Esophagus muscularis mucosa (tissue), 4 donors: ENCODE measurements around the gene TBCEL. TPM values are rescaled to one million over a fixed set of nuclear protein-coding genes. Genes with fewer than 3 reads are reported as not detected.

Experiments
- DNase-seq: peaks from one replicate; pipeline ENCODE4 v3.0.0-alpha.2; 2017; ENCODE audit errors: extremely low spot score
- H3K27ac ChIP-seq, 4 donors: fragments of 200-600 bp; sonication (generic); replicated peaks in 1 of 4; 1 replicate in 3 of 4; 2 replicates in 1 of 4; pipeline ENCODE4 v1.5.1; 2016 to 2019; ENCODE audit warnings: mild to moderate bottlenecking in 1 of 4
- H3K27me3 ChIP-seq, 4 donors: fragments of 200-600 bp; sonication (generic); one replicate each; pipeline versions ENCODE4 v1.5.1 to v1.6.0; 2016 to 2019
- H3K36me3 ChIP-seq, 4 donors: fragments of 200-600 bp; sonication (generic); one replicate each; pipeline ENCODE4 v1.5.1; 2016 to 2019
- H3K4me1 ChIP-seq, 4 donors: fragments of 200-600 bp; sonication (generic); one replicate each; pipeline ENCODE4 v1.5.1; 2016 to 2019
- H3K4me3 ChIP-seq, 4 donors: fragments of 200-600 bp; sonication (generic); 1 replicate in 2 of 4; 2 replicates in 2 of 4; pipeline ENCODE4 v1.5.1; 2016 to 2019; ENCODE audit warnings: mild to moderate bottlenecking in 4 of 4, moderate library complexity in 1 of 4
- H3K9me3 ChIP-seq, 4 donors: fragments of 200-600 bp; sonication (generic); 1 replicate in 3 of 4; 2 replicates in 1 of 4; pipeline ENCODE4 v1.5.1; 2016 to 2019
- EP300 ChIP-seq: sonication (generic); formaldehyde crosslinking; IDR thresholded peaks from one replicate; pipeline ENCODE4 v1.6.1; 2017; ENCODE audit warnings: antibody characterized with exemption
- POLR2A ChIP-seq: fragments of 450-650 bp; IDR thresholded peaks from one replicate; pipeline ENCODE4 v1.6.1; 2017; ENCODE audit warnings: antibody characterized with exemption, moderate library complexity, mild to moderate bottlenecking, low read depth
- POLR2AphosphoS5 ChIP-seq, 2 donors: sonication (generic); formaldehyde crosslinking; IDR thresholded peaks; one replicate each; pipeline ENCODE4 v1.6.1; 2017; ENCODE audit warnings: antibody characterized with exemption in 2 of 2
- WGBS: methylation state at CpG from one replicate; pipeline ENCODE4 v1.1.5; 2018; 5-methylcytosine and 5-hydroxymethylcytosine counted together
- intact Hi-C: fragments of 100-400 bp; cut with DNase I; formaldehyde crosslinking; loops from one replicate; pipeline ENCODE4 v1.15.1; 2023
- total RNA-seq, 4 donors: library from RNA; depleted of rRNA; stranded (reverse); fragments of >200 nt; gene quantifications; one replicate each; pipeline versions ENCODE4 v1.1.0 to v1.2.1, GENCODE V29; 2016
- TF ChIP-seq, protein P1 (sequence below), 3 experiments: fragments of 200-600 bp in 2 of 3; fragments of 450-650 bp in 1 of 3; sonication (generic) in 2 of 3; IDR thresholded peaks; one replicate each; pipeline ENCODE4 v1.5.1; 2017 to 2019; ENCODE audit warnings: antibody characterized with exemption in 3 of 3, mild to moderate bottlenecking in 2 of 3, moderate library complexity in 1 of 3

TBCEL gene, protein sequence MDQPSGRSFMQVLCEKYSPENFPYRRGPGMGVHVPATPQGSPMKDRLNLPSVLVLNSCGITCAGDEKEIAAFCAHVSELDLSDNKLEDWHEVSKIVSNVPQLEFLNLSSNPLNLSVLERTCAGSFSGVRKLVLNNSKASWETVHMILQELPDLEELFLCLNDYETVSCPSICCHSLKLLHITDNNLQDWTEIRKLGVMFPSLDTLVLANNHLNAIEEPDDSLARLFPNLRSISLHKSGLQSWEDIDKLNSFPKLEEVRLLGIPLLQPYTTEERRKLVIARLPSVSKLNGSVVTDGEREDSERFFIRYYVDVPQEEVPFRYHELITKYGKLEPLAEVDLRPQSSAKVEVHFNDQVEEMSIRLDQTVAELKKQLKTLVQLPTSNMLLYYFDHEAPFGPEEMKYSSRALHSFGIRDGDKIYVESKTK
- 10 to 100 TPM; 25.0 to 31.4 (median 27.9) TPM for total RNA-seq

GRCh38 chr11:121023848-121024751 is at the start of gene TBCEL:
Gene TBCEL, plus strand, starts transcription at chr11:121024102. Its CDS starts 21,589 bp downstream, at chr11:121045691.
- DNase-seq, result peak; percentile 94
- TF ChIP-seq EP300 (no peak), POLR2AphosphoS5 (IDR thresholded peaks at IDR 0.05) (peak; percentile 66 to 83), POLR2A (no peak)
- TF ChIP-seq, protein P1, sequence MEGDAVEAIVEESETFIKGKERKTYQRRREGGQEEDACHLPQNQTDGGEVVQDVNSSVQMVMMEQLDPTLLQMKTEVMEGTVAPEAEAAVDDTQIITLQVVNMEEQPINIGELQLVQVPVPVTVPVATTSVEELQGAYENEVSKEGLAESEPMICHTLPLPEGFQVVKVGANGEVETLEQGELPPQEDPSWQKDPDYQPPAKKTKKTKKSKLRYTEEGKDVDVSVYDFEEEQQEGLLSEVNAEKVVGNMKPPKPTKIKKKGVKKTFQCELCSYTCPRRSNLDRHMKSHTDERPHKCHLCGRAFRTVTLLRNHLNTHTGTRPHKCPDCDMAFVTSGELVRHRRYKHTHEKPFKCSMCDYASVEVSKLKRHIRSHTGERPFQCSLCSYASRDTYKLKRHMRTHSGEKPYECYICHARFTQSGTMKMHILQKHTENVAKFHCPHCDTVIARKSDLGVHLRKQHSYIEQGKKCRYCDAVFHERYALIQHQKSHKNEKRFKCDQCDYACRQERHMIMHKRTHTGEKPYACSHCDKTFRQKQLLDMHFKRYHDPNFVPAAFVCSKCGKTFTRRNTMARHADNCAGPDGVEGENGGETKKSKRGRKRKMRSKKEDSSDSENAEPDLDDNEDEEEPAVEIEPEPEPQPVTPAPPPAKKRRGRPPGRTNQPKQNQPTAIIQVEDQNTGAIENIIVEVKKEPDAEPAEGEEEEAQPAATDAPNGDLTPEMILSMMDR (IDR thresholded peaks at IDR 0.05), result no peak
- peaks cover 14 to 26% (median 22%) of the 10 kb centered on the region in 4 donors for H3K4me1 ChIP-seq
- no peaks in the 10 kb centered on the region for H3K9me3 ChIP-seq
- no peaks in the 10 kb centered on the region for H3K36me3 ChIP-seq
- intact Hi-C loops, result no loop called here
- H3K27me3 ChIP-seq, result no peaks in the 10 kb centered on the region
- H3K27ac ChIP-seq, result peak within 1 kb of the TSS; percentile 29 to 73 (median 66)
- H3K4me3 ChIP-seq, result peak within 1 kb of the TSS; percentile 65 to 94 (median 78)
- WGBS, result 2% methylated on average over 7 of the region's 54 CpGs

DNA sequence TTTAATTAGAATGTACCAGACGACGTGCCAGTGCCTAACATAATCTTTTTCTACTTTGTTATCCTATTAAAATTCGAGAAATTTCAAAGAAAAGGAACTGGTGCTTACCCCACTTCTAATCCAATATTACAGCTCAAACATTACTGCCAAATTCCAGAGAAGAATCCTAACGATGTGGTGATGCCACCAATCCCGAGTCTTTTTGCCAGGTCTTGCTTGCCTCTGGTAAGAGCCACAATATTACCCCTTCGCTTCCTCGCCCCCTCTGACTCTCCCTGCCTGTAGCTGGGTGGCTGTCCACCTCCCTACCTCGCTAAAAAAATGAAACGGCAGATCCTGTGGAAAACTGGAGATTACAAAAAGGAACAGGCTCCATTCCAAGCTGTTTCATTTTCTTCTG is 49.4 kb upstream of the TBCEL start:
- intact Hi-C loops, result no loop called here
- no peak for DNase-seq
- no peaks in the 10 kb centered on the region for H3K4me1 ChIP-seq
- no peaks in the 10 kb centered on the region for H3K9me3 ChIP-seq
- H3K27me3 ChIP-seq, result peaks cover 0 to 47% (median 0%) of the 10 kb centered on the region in 4 donors
- H3K36me3 ChIP-seq, result no peaks in the 10 kb centered on the region
- 65% methylated on average over 9 of the region's 9 CpGs for WGBS
- no peak overlapping the region for H3K4me3 ChIP-seq
- TF ChIP-seq POLR2A (no peak), EP300 (no peak), POLR2AphosphoS5 (IDR thresholded peaks at IDR 0.05) (no peak)
- TF ChIP-seq, protein P1 (IDR thresholded peaks at IDR 0.05), result no peak
- H3K27ac ChIP-seq, result no peak overlapping the region

GRCh38 chr11:120974965-120975364 is 48.9 kb upstream of the TBCEL start:
- H3K36me3 ChIP-seq, result no peaks in the 10 kb centered on the region
- H3K9me3 ChIP-seq, result no peaks in the 10 kb centered on the region
- 40% methylated on average over 4 of the region's 4 CpGs for WGBS
- TF ChIP-seq POLR2AphosphoS5 (IDR thresholded peaks at IDR 0.05) (no peak), POLR2A (no peak), EP300 (no peak)
- TF ChIP-seq, protein P1 (IDR thresholded peaks at IDR 0.05), result no peak
- DNase-seq, result no peak
- no peak overlapping the region for H3K4me3 ChIP-seq
- H3K27ac ChIP-seq, result no peak overlapping the region
- peaks cover 0 to 46% (median 0%) of the 10 kb centered on the region in 4 donors for H3K27me3 ChIP-seq
- no peaks in the 10 kb centered on the region for H3K4me1 ChIP-seq
- intact Hi-C loops, result no loop called here

DNA sequence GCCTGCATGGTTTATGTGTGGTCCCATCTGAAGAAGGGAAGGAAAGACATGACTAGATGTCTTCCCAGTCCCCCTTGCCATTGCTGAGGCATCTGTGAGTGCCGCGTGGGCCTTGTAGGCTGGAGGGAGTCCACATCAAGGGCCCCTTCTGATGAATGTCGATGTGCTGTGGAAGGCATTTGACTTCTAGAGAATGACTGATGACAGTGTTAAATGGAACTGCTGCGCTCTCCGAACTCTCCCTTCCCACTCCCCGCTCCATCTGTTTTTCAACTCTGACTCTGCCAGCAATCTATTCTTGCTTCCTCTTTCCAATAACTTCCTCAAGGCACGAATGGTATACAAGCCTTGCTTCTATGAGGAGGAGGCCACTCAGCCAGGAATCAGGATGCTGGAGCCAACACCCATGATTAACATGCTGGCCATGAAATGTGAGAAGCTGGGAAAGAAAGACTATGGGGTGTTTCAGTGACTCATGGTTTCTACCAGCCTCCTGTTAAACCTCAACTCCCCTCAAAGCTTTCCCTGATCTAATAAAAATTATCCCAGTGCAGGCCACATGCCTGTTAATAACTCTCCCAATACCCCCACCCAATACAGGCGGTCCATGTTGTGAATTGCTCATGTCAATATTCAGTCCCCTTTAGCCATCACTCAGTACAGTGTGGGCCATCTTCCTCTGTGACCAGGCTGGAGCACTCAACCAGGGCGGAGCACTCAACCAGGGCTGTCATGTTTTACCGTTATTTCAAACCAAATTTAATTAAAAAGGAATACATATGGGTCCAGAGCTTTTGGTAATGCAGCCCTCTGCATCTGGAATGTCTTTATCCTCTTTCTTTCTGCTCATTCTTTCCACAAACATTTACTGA is 46.4 kb upstream of the TBCEL start:
- 67% methylated on average over 10 of the region's 10 CpGs for WGBS
- intact Hi-C loops, result no loop called here

More for the DNA sequence above, 46.4 kb upstream of the TBCEL start:
- peaks cover 0 to 38% (median 0%) of the 10 kb centered on the region in 4 donors for H3K27me3 ChIP-seq
- no peaks in the 10 kb centered on the region for H3K36me3 ChIP-seq
- no peak for DNase-seq
- no peak overlapping the region for H3K27ac ChIP-seq
- H3K9me3 ChIP-seq, result no peaks in the 10 kb centered on the region
- TF ChIP-seq POLR2AphosphoS5 (IDR thresholded peaks at IDR 0.05) (no peak), EP300 (no peak), POLR2A (no peak)
- TF ChIP-seq, protein P1 (IDR thresholded peaks at IDR 0.05), result no peak
- H3K4me3 ChIP-seq, result no peak overlapping the region
- no peaks in the 10 kb centered on the region for H3K4me1 ChIP-seq
